ENCODE results near the gene PLA2G2F. TPM values are rescaled to one million over a fixed set of nuclear protein-coding genes. Genes with fewer than 3 reads are reported as not detected.

PLA2G2F gene
- total and polyA plus RNA-seq, 2 of the 13 experiments (the other 11 are each of a cell fraction or from before 2014, with no cell fraction given), result not detected

- TF ChIP-seq ZNF142 (CRISPR knock-in tag; IDR thresholded peaks at IDR 0.05), result no peak
- TF ChIP-seq ZBTB33 (CRISPR knock-in tag; IDR thresholded peaks at IDR 0.05), result no peak
Observed at GRCh38 chr1:20153000-20153418, 13.9 kb downstream of the PLA2G2F start (continued).

- POLR2A ChIA-PET, result no interaction called here
- TF ChIP-seq PAWR (CRISPR knock-in tag; IDR thresholded peaks at IDR 0.05; ENCODE audit: borderline replicate concordance) (no peak), IRF2 (CRISPR knock-in tag; IDR thresholded peaks at IDR 0.05) (peak; percentile 87), ARID3A (IDR thresholded peaks at IDR 0.05; ENCODE audit: low read depth, low read length) (0 out of 2 replicates have a peak, but pooled peaks have one; percentile 23), KAT2B (IDR thresholded peaks at IDR 0.05; ENCODE audit: borderline replicate concordance, low read depth, low read length) (peak; percentile 75; the same call in 1 of the 2 replicates)
Observed at GRCh38 chr1:20154301-20154831, 15.2 kb downstream of the PLA2G2F start.

More at GRCh38 chr1:20154301-20154831, 15.2 kb downstream of the PLA2G2F start:
- no peaks in the 10 kb centered on the region for H4K20me1 ChIP-seq (ENCODE audit: insufficient read depth, low read length)
- no peak for DNase-seq (ENCODE audit: low spot score)
- FAIRE-seq, result no peak
- no peaks in the 10 kb centered on the region; a peak in 1 of 5 replicates for H3K27me3 ChIP-seq (ENCODE audit: control insufficient read depth in 1 of 2, insufficient read depth in 2 of 2, low read length in 2 of 2)
- WGBS (ENCODE audit: low lambda C conversion rate), result 58% methylated on average over 16 of the region's 18 CpGs
- H3K36me3 ChIP-seq (replicated peaks in 1 of 2; ENCODE audit: control insufficient read depth in 1 of 2, insufficient read depth in 2 of 2, low read length in 2 of 2), result no peaks in the 10 kb centered on the region
- CTCF ChIA-PET (ENCODE audit: low intra/inter-chr PET ratio, low total read pairs), result no interaction called here
- BruUV-seq (replicated peaks), result no TSS peak
- ATAC-seq, result no peak
- no peak overlapping the region for H3K27ac ChIP-seq (ENCODE audit: extremely low read length, insufficient read depth, low read length)
- H3K4me2 ChIP-seq (ENCODE audit: low read depth, low read length), result peak overlapping the region; percentile 41; the same call in 1 of the 2 replicates
- peak overlapping the region; percentile 20 to 39 (median 34); a peak in 4 of 6 replicates for H3K4me3 ChIP-seq (replicated peaks in 1 of 3; ENCODE audit: insufficient read depth in 1 of 3, low read depth in 2 of 3, low read length in 3 of 3)
- intact Hi-C loops (cut with micrococcal nuclease; ENCODE audit: unreplicated experiment) (no loop called here), in situ Hi-C loops (cut with HindIII; ENCODE audit: extremely low pct_ligation_motif_present, low pct_unique_long_range_greater_than_20kb) (loop anchor here (5.0 kb wide), 2 partner anchors 182 to 232 kb away; partner anchors contain the start of gene PLA2G2E)
- H3K9ac ChIP-seq (ENCODE audit: insufficient read depth, low read depth, low read length), result no peak overlapping the region
- H3K79me2 ChIP-seq (ENCODE audit: insufficient read depth, low read length), result no peaks in the 10 kb centered on the region
- peaks cover 10% of the 10 kb centered on the region for H3K9me3 ChIP-seq (ENCODE audit: low read length)
- H3K4me1 ChIP-seq (ENCODE audit: insufficient read depth, low read length), result peaks cover 17% of the 10 kb centered on the region
- H2AFZ ChIP-seq (ENCODE audit: low read length), result peak overlapping the region; percentile 79
